DND-41 (cell line): ENCODE data around the gene SLFN12L.

Source experiments
- ATAC-seq: fragments of 200-7000 bp; cut with Tn5 transposase; 3 replicates; pipeline ENCODE4 v1.9.1; 2021; ENCODE audit warnings: low read depth; ENCODE audit not compliant: insufficient read depth
- DNase-seq: peaks from one replicate; pipeline ENCODE4 v3.0.0-alpha.2; 2020
- H2AFZ ChIP-seq: 2 replicates; pipeline ENCODE4 v1.6.0; 2012; ENCODE audit warnings: low read depth, low read length
- H3K27ac ChIP-seq: 2 replicates; pipeline ENCODE4 v1.5.1; 2012; ENCODE audit warnings: low read length, inconsistent platforms
- H3K27me3 ChIP-seq: fragments of 200-600 bp; sonication (generic); 2 replicates; pipeline ENCODE4 v1.6.0; 2012; ENCODE audit warnings: low read length, mild to moderate bottlenecking, inconsistent platforms; ENCODE audit not compliant: insufficient read depth, poor library complexity
- H3K36me3 ChIP-seq: 2 replicates; pipeline ENCODE4 v1.5.1; 2012; ENCODE audit warnings: low read length, inconsistent platforms; ENCODE audit not compliant: insufficient read depth
- H3K4me1 ChIP-seq: 2 replicates; pipeline ENCODE4 v1.5.1; 2012; ENCODE audit warnings: mild to moderate bottlenecking, low read length; ENCODE audit not compliant: insufficient read depth
- H3K4me2 ChIP-seq: 2 replicates; pipeline ENCODE4 v1.6.0; 2012; ENCODE audit warnings: mild to moderate bottlenecking, moderate library complexity, low read length, inconsistent platforms; ENCODE audit not compliant: insufficient read depth
- H3K4me3 ChIP-seq, 2 experiments: fragments of 200-600 bp in 1 of 2; shearing (Covaris generic) in 1 of 2; 2 replicates each; pipeline ENCODE4 v1.5.1; 2012 to 2016; ENCODE audit warnings: inconsistent platforms in 2 of 2, low read length in 2 of 2, mild to moderate bottlenecking in 2 of 2, low read depth in 1 of 2, moderate library complexity in 1 of 2
- H3K79me2 ChIP-seq: 2 replicates; pipeline ENCODE4 v1.6.0; 2012; ENCODE audit warnings: low read length, inconsistent platforms; ENCODE audit not compliant: insufficient read depth
- H3K9ac ChIP-seq: 2 replicates; pipeline ENCODE4 v1.6.0; 2012; ENCODE audit warnings: low read depth, mild to moderate bottlenecking, inconsistent platforms, low read length, moderate library complexity
- H3K9me3 ChIP-seq: 2 replicates; pipeline ENCODE4 v1.5.1; 2012; ENCODE audit warnings: low read length, moderate library complexity, mild to moderate bottlenecking, inconsistent platforms; ENCODE audit not compliant: insufficient read depth, severe bottlenecking
- H4K20me1 ChIP-seq: 2 replicates; pipeline ENCODE4 v1.6.0; 2012; ENCODE audit warnings: low read length; ENCODE audit not compliant: insufficient read depth
- EZH2 ChIP-seq: IDR thresholded peaks from 3 replicates; pipeline ENCODE4 v1.6.1; 2012; ENCODE audit warnings: borderline replicate concordance, low read depth, mild to moderate bottlenecking, moderate library complexity, low read length, inconsistent platforms; ENCODE audit not compliant: severe bottlenecking
- TF ChIP-seq, protein P1 (sequence below): IDR thresholded peaks from 2 replicates; pipeline ENCODE4 v1.5.1; 2012; ENCODE audit warnings: borderline replicate concordance, low read length, moderate library complexity, mild to moderate bottlenecking; ENCODE audit not compliant: poor library complexity, severe bottlenecking; ENCODE audit errors: extremely low read depth

SLFN12L gene

GRCh38 chr17:35548978-35549377 is 11.5 kb upstream of the SLFN12L start:
- no peaks in the 10 kb centered on the region for H3K27me3 ChIP-seq
- H3K27ac ChIP-seq, result no peak overlapping the region
- no peak overlapping the region for H3K4me2 ChIP-seq
- no peaks in the 10 kb centered on the region for H3K79me2 ChIP-seq
- no peak overlapping the region for H2AFZ ChIP-seq
- no peak for DNase-seq
- no peaks in the 10 kb centered on the region for H4K20me1 ChIP-seq
- ATAC-seq, result no peak
- no peak for TF ChIP-seq EZH2
- TF ChIP-seq, protein P1, sequence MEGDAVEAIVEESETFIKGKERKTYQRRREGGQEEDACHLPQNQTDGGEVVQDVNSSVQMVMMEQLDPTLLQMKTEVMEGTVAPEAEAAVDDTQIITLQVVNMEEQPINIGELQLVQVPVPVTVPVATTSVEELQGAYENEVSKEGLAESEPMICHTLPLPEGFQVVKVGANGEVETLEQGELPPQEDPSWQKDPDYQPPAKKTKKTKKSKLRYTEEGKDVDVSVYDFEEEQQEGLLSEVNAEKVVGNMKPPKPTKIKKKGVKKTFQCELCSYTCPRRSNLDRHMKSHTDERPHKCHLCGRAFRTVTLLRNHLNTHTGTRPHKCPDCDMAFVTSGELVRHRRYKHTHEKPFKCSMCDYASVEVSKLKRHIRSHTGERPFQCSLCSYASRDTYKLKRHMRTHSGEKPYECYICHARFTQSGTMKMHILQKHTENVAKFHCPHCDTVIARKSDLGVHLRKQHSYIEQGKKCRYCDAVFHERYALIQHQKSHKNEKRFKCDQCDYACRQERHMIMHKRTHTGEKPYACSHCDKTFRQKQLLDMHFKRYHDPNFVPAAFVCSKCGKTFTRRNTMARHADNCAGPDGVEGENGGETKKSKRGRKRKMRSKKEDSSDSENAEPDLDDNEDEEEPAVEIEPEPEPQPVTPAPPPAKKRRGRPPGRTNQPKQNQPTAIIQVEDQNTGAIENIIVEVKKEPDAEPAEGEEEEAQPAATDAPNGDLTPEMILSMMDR, result no peak
- peaks cover 4% of the 10 kb centered on the region for H3K4me1 ChIP-seq
- H3K36me3 ChIP-seq, result no peaks in the 10 kb centered on the region
- no peak overlapping the region for H3K9ac ChIP-seq
- H3K4me3 ChIP-seq, result no peak overlapping the region
- H3K9me3 ChIP-seq, result no peaks in the 10 kb centered on the region

DNA sequence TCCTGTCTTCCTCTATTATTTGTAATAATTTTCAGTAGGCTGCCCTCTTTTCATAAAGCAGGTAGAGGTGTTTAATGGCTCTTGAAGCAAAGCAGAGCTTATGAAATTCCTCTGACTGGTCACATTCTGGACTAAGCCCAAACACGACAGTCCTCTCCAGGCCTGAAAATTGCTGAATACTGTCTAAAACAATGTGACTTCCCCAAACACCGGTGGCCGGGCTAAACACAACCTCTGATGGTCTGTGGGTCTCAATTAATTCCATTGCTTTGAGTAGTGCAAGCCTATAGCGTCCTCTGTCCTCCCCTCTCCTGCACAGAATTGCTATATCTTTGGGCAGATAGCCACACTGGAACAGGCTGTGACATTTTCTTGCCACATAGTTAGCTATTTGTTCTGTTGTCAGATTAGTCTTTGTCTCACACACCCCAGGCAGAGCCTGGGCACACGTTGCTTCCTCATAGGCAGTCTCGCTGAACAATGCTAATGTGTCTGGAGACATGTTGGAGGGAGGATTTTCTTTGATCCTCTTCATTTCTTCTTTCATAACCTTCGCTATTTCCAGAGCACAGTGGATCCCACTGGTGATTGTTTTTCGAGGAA is 10.8 kb upstream of the SLFN12L start:
- H3K4me2 ChIP-seq, result no peak overlapping the region
- H4K20me1 ChIP-seq, result no peaks in the 10 kb centered on the region
- H2AFZ ChIP-seq, result no peak overlapping the region
- H3K79me2 ChIP-seq, result no peaks in the 10 kb centered on the region
- H3K4me3 ChIP-seq, result no peak overlapping the region
- H3K9me3 ChIP-seq, result no peaks in the 10 kb centered on the region
- no peaks in the 10 kb centered on the region for H3K36me3 ChIP-seq
- peaks cover 10% of the 10 kb centered on the region for H3K4me1 ChIP-seq
- no peaks in the 10 kb centered on the region for H3K27me3 ChIP-seq
- DNase-seq (no peak), ATAC-seq (no peak)
- TF ChIP-seq, protein P1, result no peak
- no peak for TF ChIP-seq EZH2
- H3K9ac ChIP-seq, result no peak overlapping the region
- no peak overlapping the region for H3K27ac ChIP-seq

DNA sequence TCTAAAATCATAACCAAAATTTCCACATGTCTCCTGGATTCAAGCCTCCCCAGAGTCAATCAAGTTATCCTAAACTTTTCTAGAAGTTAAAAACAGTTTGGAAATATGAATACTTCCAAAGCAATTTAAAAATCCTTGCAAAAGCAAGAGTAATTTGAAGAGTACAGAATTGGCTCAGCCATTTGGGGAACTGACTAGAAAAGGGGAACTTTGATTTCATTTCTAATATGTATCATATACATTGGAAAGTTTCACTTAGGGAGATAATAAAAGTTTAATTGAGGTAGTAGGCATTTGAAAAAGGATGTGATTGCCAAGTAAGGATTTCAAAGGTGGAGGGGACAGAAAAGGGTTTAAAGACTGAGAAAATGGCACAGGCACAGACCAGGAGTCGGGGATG is 9.0 kb upstream of the SLFN12L start:
- Histone ChIP-seq H3K27me3 (no peaks in the 10 kb centered on the region), H3K4me3 (no peak overlapping the region), H2AFZ (no peak overlapping the region), H3K36me3 (no peaks in the 10 kb centered on the region), H3K4me1 (peaks cover 29% of the 10 kb centered on the region), H3K4me2 (no peak overlapping the region), H3K9me3 (no peaks in the 10 kb centered on the region), H3K79me2 (peaks cover 7% of the 10 kb centered on the region), H3K9ac (no peak overlapping the region), H4K20me1 (no peaks in the 10 kb centered on the region), H3K27ac (no peak overlapping the region)
- TF ChIP-seq, protein P1, result no peak
- no peak for TF ChIP-seq EZH2
- DNase-seq (no peak), ATAC-seq (no peak)

GRCh38 chr17:35545150-35545549 is 7.7 kb upstream of the SLFN12L start:
- Histone ChIP-seq H2AFZ (no peak overlapping the region), H3K4me3 (no peak overlapping the region), H3K9ac (no peak overlapping the region), H3K79me2 (peaks cover 13% of the 10 kb centered on the region), H3K4me1 (peaks cover 41% of the 10 kb centered on the region), H4K20me1 (no peaks in the 10 kb centered on the region), H3K36me3 (no peaks in the 10 kb centered on the region), H3K27me3 (no peaks in the 10 kb centered on the region), H3K9me3 (no peaks in the 10 kb centered on the region), H3K4me2 (no peak overlapping the region), H3K27ac (no peak overlapping the region)
- DNase-seq, result no peak
- no peak for ATAC-seq
- TF ChIP-seq, protein P1, result no peak
- no peak for TF ChIP-seq EZH2
